GM12875 (cell line): ENCODE results near the gene ARMH2.

ENCODE experiments used
- H3K4me3 ChIP-seq: one replicate; pipeline ENCODE4 v1.5.1; 2011; ENCODE audit warnings: low read depth, low read length, control low read depth
- TF ChIP-seq, protein P1 (sequence below): IDR thresholded peaks from 2 replicates; pipeline ENCODE4 v1.5.1; 2011; ENCODE audit warnings: low read depth, mild to moderate bottlenecking, control low read depth, inconsistent platforms, low read length, moderate library complexity, borderline replicate concordance; ENCODE audit not compliant: insufficient read depth

ARMH2 gene

DNA sequence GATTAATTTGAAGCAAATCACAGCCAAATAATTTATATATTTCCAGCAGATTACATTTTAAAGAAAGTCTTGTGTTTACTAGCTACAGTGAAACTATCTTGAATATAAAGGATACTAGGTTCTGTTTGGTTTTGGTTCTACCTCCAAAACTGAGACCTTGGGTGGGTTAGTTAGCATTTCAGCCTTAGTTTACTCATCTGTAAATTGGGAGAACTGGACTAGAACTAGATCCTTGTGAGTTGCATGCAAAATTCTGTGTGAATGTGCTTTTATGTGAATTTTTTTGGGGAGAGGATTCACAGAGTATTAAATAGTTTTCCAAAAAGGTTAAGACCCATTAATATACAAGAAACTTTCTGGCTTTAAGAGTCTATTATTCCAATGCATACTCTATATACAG, 19.8 kb downstream of the ARMH2 start:
- H3K4me3 ChIP-seq, result no peak overlapping the region
- TF ChIP-seq, protein P1, sequence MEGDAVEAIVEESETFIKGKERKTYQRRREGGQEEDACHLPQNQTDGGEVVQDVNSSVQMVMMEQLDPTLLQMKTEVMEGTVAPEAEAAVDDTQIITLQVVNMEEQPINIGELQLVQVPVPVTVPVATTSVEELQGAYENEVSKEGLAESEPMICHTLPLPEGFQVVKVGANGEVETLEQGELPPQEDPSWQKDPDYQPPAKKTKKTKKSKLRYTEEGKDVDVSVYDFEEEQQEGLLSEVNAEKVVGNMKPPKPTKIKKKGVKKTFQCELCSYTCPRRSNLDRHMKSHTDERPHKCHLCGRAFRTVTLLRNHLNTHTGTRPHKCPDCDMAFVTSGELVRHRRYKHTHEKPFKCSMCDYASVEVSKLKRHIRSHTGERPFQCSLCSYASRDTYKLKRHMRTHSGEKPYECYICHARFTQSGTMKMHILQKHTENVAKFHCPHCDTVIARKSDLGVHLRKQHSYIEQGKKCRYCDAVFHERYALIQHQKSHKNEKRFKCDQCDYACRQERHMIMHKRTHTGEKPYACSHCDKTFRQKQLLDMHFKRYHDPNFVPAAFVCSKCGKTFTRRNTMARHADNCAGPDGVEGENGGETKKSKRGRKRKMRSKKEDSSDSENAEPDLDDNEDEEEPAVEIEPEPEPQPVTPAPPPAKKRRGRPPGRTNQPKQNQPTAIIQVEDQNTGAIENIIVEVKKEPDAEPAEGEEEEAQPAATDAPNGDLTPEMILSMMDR, result no peak

DNA sequence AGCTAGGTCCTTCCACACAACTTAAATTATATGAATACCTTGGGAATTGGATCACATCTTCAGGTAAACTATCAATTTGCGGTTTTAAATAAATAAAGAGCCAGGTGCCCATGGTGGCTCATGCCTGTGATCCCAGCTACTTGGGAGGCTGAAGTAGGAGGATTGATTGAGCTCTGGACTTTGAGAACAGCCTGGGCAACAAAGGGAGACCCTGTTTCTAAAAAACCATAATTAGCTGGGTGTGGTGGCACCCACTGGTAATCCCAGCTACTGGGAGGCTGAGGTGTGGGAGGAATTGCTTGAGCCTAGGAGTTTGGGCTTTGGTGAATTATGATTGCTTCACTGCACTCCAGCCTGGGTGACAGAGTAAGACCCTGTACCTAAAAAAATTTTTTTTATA, 20.6 kb downstream of the ARMH2 start:
- TF ChIP-seq, protein P1, result no peak
- H3K4me3 ChIP-seq, result no peak overlapping the region

DNA sequence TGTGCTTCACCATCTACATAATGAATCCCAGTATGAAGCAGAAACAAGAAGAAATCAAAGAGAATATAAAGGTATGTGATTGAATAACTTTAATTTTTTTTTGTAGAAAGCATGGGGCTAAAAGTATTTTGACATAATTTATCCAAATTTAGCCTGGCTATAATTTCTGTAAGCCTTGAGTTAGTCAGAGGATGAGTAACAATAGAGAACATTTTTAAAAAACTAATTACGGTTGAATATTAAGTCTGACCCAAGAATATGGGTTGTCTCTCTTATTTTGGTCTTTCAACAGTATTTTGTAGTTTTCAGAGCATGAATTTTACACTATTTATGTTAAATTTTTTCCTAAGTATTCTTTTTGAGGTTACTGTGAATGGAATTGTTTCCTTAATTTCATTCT, 21.5 kb downstream of the ARMH2 start:
- H3K4me3 ChIP-seq, result no peak overlapping the region
- TF ChIP-seq, protein P1, result no peak

DNA sequence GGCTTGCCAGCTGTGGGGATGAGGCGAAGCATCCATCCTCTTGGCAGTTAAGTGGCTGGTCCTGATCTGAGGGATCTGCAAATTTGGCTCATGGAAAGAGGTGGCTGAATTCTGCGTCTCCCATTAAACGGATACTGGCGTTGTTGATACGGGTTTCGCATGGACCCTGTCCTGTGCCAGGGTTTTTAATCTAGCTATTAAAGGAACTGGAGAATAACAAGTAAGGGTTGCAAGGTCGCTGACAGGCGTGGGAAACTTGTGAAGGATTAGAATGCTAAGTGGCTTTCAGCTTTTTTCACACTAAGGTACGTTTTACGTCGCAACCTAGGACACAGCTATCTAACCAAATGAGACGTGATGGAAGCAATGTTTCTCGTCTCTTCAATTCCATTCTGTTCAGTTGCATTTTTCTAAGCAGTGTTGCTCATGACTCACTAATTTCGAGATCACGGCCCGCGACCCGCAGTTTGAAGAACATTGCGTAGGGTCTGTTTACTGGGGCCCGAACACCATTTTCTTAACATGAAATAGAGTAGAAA, 23.1 kb downstream of the ARMH2 start:
- peak overlapping the region; percentile 91 for H3K4me3 ChIP-seq
- TF ChIP-seq, protein P1, result no peak

DNA sequence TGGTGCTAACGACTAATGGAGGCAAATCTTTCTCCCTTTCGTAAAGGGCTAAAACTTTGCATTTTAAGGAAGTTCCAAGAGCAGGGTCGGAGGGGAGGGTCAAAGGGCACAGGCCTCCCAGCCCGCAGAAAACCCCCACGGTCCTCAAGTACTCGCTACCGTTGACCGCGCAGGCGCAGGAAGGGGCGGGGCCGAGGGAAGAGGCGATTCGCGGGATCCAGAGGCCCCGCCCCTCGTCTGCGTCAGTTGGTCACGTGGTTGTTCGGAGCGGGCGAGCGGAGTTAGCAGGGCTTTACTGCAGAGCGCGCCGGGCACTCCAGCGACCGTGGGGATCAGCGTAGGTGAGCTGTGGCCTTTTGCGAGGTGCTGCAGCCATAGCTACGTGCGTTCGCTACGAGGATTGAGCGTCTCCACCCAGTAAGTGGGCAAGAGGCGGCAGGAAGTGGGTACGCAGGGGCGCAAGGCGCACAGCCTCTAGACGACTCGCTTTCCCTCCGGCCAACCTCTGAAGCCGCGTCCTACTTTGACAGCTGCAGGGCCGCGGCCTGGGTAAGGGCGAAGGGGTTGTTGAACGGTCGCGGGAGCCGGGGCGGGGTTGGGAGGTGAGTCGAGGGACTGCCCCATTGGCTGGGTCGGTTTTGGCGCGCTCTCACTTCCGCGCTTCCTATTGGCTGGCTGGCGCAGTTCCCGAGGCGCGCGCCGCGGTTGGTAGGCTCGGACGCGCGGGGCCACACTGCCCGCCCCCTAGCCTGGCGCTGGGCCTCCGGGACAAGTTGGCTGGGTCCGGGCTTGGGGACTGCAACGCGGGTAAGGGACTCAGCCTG, 23.8 kb downstream of the ARMH2 start, which contains the start of gene GMNN:
GMNN (plus strand) TSS at position 242 of the 824 bp plus-strand sequence. CDS start 2,310 bp downstream, outside the sequence.
- TF ChIP-seq, protein P1, result no peak
- peak within 1 kb of the TSS; percentile 91 for H3K4me3 ChIP-seq

DNA sequence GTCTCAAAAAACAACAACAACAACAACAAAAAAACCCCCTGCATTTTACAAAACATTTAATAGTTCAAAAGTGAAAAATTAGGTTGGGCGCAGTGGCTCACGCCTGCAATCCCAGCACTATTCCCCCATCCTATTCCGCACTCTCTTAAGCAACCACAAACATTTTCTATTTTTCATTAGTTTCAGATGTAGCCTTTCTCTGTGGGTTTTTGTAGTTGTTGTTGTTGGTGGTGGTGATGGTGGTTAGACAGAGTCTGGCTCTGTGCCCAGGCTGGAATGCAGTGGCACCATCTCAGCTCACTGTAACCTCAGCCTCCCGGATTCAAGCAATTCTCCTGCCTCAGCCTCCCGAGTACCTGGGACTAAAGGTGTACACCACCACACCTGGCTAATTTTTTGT, 30.4 kb downstream of the ARMH2 start:
- TF ChIP-seq, protein P1, result no peak
- H3K4me3 ChIP-seq, result no peak overlapping the region
